ENCODE measurements around the gene PANK2.
A peak's percentile ranks its signal among the peaks of the same experiment; 100 is the strongest.
"Not testable (repeated sequence)": the region's sequence is repeated elsewhere in the genome, so short reads cannot be mapped to it uniquely, and the experiment has no call there.

Gene PANK2

GRCh38 chr20:3875378-3875974 lies 13.7 kb upstream of the PANK2 start:
- no peak overlapping the region for H3K27ac ChIP-seq
- no peak for DNase-seq (ENCODE audit: low spot score)
- no peak for TF ChIP-seq CTCF (conservative IDR thresholded peaks at IDR 0.05; ENCODE audit: low read depth)
- ChIA-PET POLR2A (ENCODE audit: low non-redundant PET) (no interaction called here), CTCF (interaction anchor here (0.6 kb wide), 1 partner anchor 95 kb away, joined by 5 read pairs; no protein-coding TSS in a partner anchor)

- DNase-seq (ENCODE audit: low spot score): no peak
- POLR2A ChIA-PET (ENCODE audit: low non-redundant PET): no interaction called here
- H3K27ac ChIP-seq: no peak overlapping the region
- CTCF ChIA-PET: no interaction called here
- TF ChIP-seq CTCF (conservative IDR thresholded peaks at IDR 0.05; ENCODE audit: low read depth): no peak
Observed at GRCh38 chr20:3876000-3876399, 13.2 kb upstream of the PANK2 start.

DNA sequence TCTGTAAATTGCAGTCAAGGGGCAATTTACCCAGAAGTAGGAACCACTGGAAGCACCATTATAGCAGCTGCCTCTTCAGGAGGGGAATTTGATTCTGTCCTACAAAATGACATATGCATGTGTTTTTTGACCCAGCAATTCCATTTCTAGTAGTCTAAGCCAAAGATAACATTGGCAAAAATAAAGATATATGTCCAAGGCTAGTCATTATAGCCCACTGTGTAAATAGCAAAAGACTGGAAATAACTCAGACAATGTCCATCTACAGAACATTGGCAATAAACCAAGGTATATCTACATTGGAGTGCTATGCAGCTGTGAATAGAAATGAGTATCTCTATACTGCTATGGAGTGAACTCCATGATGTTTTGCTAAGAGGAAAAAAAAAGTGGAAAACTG lies 12.5 kb upstream of the PANK2 start:
- H3K27ac ChIP-seq: no peak overlapping the region
- CTCF ChIA-PET: interaction anchor here (0.7 kb wide), 1 partner anchor 9 kb away, joined by 3 read pairs; no protein-coding TSS in a partner anchor
- no peak for TF ChIP-seq CTCF (conservative IDR thresholded peaks at IDR 0.05; ENCODE audit: low read depth)
- POLR2A ChIA-PET (ENCODE audit: low non-redundant PET): no interaction called here
- no peak for DNase-seq (ENCODE audit: low spot score)

- POLR2A ChIA-PET (ENCODE audit: low non-redundant PET); DNase-seq (ENCODE audit: low spot score); H3K27ac ChIP-seq: not testable (repeated sequence)
- CTCF ChIA-PET: interaction anchor here (1.0 kb wide), 1 partner anchor 34 kb away, joined by 4 read pairs; no protein-coding TSS in a partner anchor
Observed at GRCh38 chr20:3878921-3879274, 10.3 kb upstream of the PANK2 start.

DNA sequence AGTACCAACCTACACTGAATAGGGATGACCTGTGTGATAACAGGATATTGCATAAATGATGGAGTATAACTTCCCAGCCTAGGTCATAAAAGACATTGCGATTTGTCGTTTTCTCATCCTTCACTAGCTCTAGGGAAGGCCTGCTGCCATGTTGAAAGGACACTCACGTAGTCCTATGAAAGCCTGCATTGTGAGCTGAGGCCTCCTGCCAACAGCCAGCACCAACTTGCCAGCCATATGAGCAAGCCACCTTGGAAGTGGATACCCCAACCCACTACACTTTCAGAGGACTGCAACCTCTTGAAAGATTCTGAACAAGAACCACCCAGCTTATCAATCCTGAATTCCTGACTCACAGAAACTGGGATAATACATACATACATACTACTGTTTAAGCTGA lies 3.5 kb upstream of the PANK2 start:
- ChIA-PET CTCF (interaction anchor here (0.6 kb wide), 1 partner anchor 9 kb away, joined by 3 read pairs; no protein-coding TSS in a partner anchor), POLR2A (ENCODE audit: low non-redundant PET) (no interaction called here)
- no peak for TF ChIP-seq CTCF (conservative IDR thresholded peaks at IDR 0.05; ENCODE audit: low read depth)
- DNase-seq (ENCODE audit: low spot score): no peak
- no peak overlapping the region for H3K27ac ChIP-seq

DNA sequence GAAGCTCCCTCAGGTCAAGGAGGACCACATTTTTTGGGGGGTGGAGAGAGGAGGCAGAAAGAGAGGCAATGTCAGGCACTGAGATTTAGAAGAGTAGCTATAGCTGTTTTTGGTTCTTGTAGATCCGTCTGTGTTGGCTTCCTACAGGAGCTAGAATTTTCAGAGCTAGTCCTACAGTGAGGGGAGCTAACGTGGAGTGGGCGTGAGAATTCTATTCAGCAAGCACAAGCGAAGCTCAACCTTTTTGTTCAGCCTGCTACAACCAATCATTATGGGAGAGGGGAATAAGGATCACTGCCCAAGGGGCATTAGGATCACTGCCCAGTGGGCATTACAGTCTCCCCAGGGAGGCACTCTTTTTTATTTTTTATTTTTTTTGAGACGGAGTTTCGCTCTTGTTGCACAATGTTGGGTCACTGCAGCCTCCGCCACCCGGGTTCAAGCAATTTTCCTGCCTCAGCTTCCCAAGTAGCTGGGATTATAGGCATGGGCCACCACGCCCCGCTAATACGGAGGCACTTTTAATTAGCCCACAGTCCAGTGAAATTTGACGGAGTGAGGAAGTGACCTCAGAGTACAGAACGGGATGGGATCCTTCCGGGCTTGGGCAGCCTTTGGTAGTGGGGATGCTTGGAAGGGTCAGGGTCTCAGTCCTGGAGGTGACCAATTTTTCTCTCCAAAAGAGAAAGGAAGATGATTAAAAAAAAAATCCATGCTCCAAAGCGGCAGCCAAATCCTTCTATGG lies 1.1 kb upstream of the PANK2 start:
- TF ChIP-seq CTCF (conservative IDR thresholded peaks at IDR 0.05; ENCODE audit: low read depth): no peak
- H3K27ac ChIP-seq: peak overlapping the region; percentile 91
- POLR2A ChIA-PET (ENCODE audit: low non-redundant PET): no interaction called here

More for the DNA sequence above, 1.1 kb upstream of the PANK2 start:
- CTCF ChIA-PET: interaction anchor here (0.6 to 0.7 kb wide), 4 partner anchors 9 to 718 kb away, joined by 3 to 6 read pairs (median 3); no protein-coding TSS in a partner anchor
- no peak for DNase-seq (ENCODE audit: low spot score)

Data from RWPE1 (cell line).